SIG-M5 (cell line): ENCODE data around the gene SULT1E1.

ENCODE experiments used
- DNase-seq: peaks from one replicate; lab custom pipeline; 2025; lab: John Stamatoyannopoulos, UW

Gene SULT1E1

DNA sequence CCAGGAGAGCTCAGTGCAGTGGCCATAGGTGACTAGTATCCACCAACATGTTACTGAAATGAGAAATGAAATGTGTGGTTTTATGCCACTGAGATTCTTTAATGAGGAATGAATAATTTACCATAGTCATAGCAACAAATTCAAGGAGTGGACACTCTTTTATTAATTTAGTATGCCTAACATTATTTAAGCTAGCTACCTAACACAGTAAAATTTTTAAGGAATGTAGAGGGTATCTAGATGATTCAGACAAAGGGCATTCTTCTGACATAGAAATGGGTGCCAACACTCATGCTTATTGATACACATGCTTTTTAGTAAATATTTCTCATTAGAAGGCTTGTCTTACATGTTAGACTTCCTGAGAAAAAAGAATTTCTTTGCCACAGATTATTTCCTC is 66.2 kb downstream of the SULT1E1 start:
- DNase-seq: no peak
